ENCODE data around the gene KCNN3. TPM values are rescaled to one million over a fixed set of nuclear protein-coding genes. Genes with fewer than 3 reads are reported as not detected.

The KCNN3 gene
- total and polyA plus RNA-seq, 2 of the 13 experiments (the other 11 are each of a cell fraction or from before 2014, with no cell fraction given) = not detected

DNA sequence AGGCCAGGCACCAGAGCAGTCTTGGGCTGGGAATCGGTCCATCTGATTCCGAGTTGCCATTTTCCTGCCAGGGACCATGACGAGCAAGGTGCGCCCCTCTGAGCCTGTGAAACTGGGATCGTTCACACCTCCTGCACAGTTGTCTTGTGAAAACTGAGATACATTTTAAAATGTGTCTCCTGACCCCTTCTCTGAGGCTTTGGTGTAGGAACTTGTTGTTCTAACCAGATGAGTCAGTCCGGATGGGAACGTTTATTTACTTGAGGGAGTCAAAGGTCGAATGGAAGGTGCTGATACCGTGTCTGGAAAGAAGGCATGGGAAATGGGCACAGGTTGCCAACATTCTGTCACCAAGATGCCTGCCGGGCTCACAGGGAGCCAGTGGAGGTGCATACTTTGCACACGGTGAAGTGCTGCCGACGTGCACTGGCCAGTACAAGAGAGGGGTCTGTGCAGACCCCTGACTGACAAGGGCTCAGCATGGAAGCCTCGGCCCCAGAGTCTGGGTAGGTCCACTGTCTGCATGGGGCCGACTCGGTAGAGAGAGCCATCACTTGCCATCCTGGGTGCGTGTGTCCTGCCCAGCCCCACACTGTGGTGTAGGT lies 7.4 kb upstream of the KCNN3 start (continued):
- TF ChIP-seq ZNF143 (CRISPR knock-in tag; IDR thresholded peaks at IDR 0.05) (no peak), HIC2 (CRISPR knock-in tag; IDR thresholded peaks at IDR 0.05; ENCODE audit: low read depth) (peak; percentile 82), SRF (IDR thresholded peaks at IDR 0.05; ENCODE audit: low read depth, low read length) (no peak), GPN1 (CRISPR knock-in tag; IDR thresholded peaks at IDR 0.05; ENCODE audit: borderline replicate concordance) (no peak), ZNF513 (CRISPR knock-in tag; conservative IDR thresholded peaks at IDR 0.05) (no peak), ZSCAN30 (CRISPR knock-in tag; IDR thresholded peaks at IDR 0.05) (no peak), NR2C2 (CRISPR knock-in tag; IDR thresholded peaks at IDR 0.05; ENCODE audit: borderline replicate concordance) (peak; percentile 84), FOXK1 (CRISPR knock-in tag; IDR thresholded peaks at IDR 0.05; ENCODE audit: borderline replicate concordance, low read depth) (peak; percentile 41; the same call in 1 of the 2 replicates), ZNF720 (CRISPR knock-in tag; IDR thresholded peaks at IDR 0.05) (no peak), ZNF10 (CRISPR knock-in tag; IDR thresholded peaks at IDR 0.05; ENCODE audit: borderline replicate concordance, low read depth) (no peak), ZNF557 (CRISPR knock-in tag; IDR thresholded peaks at IDR 0.05) (no peak), ZFP36L1 (CRISPR knock-in tag; IDR thresholded peaks at IDR 0.05) (no peak), ZBTB7B (CRISPR knock-in tag; IDR thresholded peaks at IDR 0.05) (0 out of 2 replicates have a peak, but pooled peaks have one; percentile 13), PAXIP1 (CRISPR knock-in tag; conservative IDR thresholded peaks at IDR 0.05) (peak; percentile 76)
- TF ChIP-seq, protein P1, sequence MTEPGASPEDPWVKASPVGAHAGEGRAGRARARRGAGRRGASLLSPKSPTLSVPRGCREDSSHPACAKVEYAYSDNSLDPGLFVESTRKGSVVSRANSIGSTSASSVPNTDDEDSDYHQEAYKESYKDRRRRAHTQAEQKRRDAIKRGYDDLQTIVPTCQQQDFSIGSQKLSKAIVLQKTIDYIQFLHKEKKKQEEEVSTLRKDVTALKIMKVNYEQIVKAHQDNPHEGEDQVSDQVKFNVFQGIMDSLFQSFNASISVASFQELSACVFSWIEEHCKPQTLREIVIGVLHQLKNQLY (CRISPR knock-in tag; IDR thresholded peaks at IDR 0.05) = no peak
- TF ChIP-seq, protein P2, sequence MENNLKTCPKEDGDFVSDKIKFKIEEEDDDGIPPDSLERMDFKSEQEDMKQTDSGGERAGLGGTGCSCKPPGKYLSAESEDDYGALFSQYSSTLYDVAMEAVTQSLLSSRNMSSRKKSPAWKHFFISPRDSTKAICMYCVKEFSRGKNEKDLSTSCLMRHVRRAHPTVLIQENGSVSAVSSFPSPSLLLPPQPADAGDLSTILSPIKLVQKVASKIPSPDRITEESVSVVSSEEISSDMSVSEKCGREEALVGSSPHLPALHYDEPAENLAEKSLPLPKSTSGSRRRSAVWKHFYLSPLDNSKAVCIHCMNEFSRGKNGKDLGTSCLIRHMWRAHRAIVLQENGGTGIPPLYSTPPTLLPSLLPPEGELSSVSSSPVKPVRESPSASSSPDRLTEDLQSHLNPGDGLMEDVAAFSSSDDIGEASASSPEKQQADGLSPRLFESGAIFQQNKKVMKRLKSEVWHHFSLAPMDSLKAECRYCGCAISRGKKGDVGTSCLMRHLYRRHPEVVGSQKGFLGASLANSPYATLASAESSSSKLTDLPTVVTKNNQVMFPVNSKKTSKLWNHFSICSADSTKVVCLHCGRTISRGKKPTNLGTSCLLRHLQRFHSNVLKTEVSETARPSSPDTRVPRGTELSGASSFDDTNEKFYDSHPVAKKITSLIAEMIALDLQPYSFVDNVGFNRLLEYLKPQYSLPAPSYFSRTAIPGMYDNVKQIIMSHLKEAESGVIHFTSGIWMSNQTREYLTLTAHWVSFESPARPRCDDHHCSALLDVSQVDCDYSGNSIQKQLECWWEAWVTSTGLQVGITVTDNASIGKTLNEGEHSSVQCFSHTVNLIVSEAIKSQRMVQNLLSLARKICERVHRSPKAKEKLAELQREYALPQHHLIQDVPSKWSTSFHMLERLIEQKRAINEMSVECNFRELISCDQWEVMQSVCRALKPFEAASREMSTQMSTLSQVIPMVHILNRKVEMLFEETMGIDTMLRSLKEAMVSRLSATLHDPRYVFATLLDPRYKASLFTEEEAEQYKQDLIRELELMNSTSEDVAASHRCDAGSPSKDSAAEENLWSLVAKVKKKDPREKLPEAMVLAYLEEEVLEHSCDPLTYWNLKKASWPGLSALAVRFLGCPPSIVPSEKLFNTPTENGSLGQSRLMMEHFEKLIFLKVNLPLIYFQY (CRISPR knock-in tag; IDR thresholded peaks at IDR 0.05; ENCODE audit: borderline replicate concordance) = no peak

Measured in HepG2 (cell line).